OCI-LY3 (cell line): ENCODE measurements around the gene GRAMD1A.

Experiments
- CTCF ChIP-seq: fragments of 200-600, 300-600 bp; sonication (generic); IDR thresholded peaks from 2 replicates; pipeline ENCODE4 v1.5.1; 2014; ENCODE audit warnings: antibody characterized with exemption, low read length, low read depth
- EZH2phosphoT487 ChIP-seq: fragments of 200-600 bp; shearing (Covaris generic); IDR thresholded peaks from 2 replicates; pipeline ENCODE4 v1.6.1; 2018; ENCODE audit warnings: antibody characterized with exemption, mixed run types, low read depth

GRCh38 chr19:35046461-35046860, 46.3 kb downstream of the GRAMD1A start:
- TF ChIP-seq EZH2phosphoT487, result no peak
- no peak for TF ChIP-seq CTCF
